OCI-LY1 (cell line): ENCODE data around the gene FOXL3.

Experiments
- H2AFZ ChIP-seq: fragments of 200-600 bp; sonication (generic), shearing (Covaris generic); 2 replicates; pipeline ENCODE4 v1.6.0; 2014; ENCODE audit warnings: antibody characterized with exemption, mild to moderate bottlenecking, low read length
- H3F3A ChIP-seq: fragments of 200-600 bp; sonication (generic), shearing (Covaris generic); 2 replicates; pipeline ENCODE4 v1.6.0; 2014; ENCODE audit warnings: mild to moderate bottlenecking, antibody characterized with exemption, low read length, moderate library complexity; ENCODE audit not compliant: insufficient read depth
- H3K27ac ChIP-seq: fragments of 200-600 bp; sonication (generic); 2 replicates; pipeline ENCODE4 v1.5.1; 2014; ENCODE audit warnings: low read length, mixed run types, mild to moderate bottlenecking, low read depth; ENCODE audit not compliant: poor library complexity, severe bottlenecking
- H3K27me3 ChIP-seq: fragments of 200-600 bp; sonication (generic); 2 replicates; pipeline ENCODE4 v1.6.0; 2014; ENCODE audit warnings: antibody characterized with exemption, mild to moderate bottlenecking, low read length, moderate library complexity; ENCODE audit not compliant: insufficient read depth
- H3K36me3 ChIP-seq: fragments of 200-600 bp; sonication (generic); 2 replicates; pipeline ENCODE4 v1.6.1; 2014; ENCODE audit warnings: mild to moderate bottlenecking, antibody characterized with exemption, low read length, moderate library complexity, mixed read lengths; ENCODE audit not compliant: insufficient read depth
- H3K4me1 ChIP-seq: fragments of 200-600 bp; sonication (generic); 2 replicates; pipeline ENCODE4 v1.5.1; 2014; ENCODE audit warnings: mild to moderate bottlenecking, low read length, moderate library complexity; ENCODE audit not compliant: insufficient read depth, severe bottlenecking
- H3K4me2 ChIP-seq: fragments of 200-600 bp; sonication (generic), shearing (Covaris generic); 2 replicates; pipeline ENCODE4 v1.6.1; 2014; ENCODE audit warnings: low read length
- H3K4me3 ChIP-seq: fragments of 200-600 bp; sonication (generic); 2 replicates; pipeline ENCODE4 v1.5.1; 2014; ENCODE audit warnings: low read length, low read depth, mild to moderate bottlenecking, mixed read lengths; ENCODE audit not compliant: poor library complexity, severe bottlenecking
- H3K79me2 ChIP-seq: fragments of 200-600 bp; shearing (Covaris generic); 2 replicates; pipeline ENCODE4 v1.6.1; 2016; ENCODE audit warnings: mixed run types, low read length, mixed read lengths; ENCODE audit not compliant: insufficient read depth
- H3K9ac ChIP-seq: fragments of 200-600 bp; sonication (generic), shearing (Covaris generic); 2 replicates; pipeline ENCODE4 v1.6.1; 2014; ENCODE audit warnings: mild to moderate bottlenecking, low read length, mixed read lengths
- H3K9me2 ChIP-seq: fragments of 200-600 bp; sonication (generic), shearing (Covaris generic); 2 replicates; pipeline ENCODE4 v1.6.1; 2014; ENCODE audit warnings: low read depth, mild to moderate bottlenecking, low read length, mixed read lengths
- H3K9me3 ChIP-seq: fragments of 200-600 bp; shearing (Covaris generic); 2 replicates; pipeline ENCODE4 v1.6.1; 2014; ENCODE audit warnings: low read length, mixed read lengths
- H4K20me1 ChIP-seq: fragments of 200-600 bp; sonication (generic), shearing (Covaris generic); 2 replicates; pipeline ENCODE4 v1.6.0; 2016; ENCODE audit warnings: mild to moderate bottlenecking, low read length; ENCODE audit not compliant: insufficient read depth
- CTCF ChIP-seq: fragments of 200-600 bp; sonication (generic), shearing (Covaris generic); IDR thresholded peaks from 2 replicates; pipeline ENCODE4 v1.5.1; 2017; ENCODE audit warnings: mild to moderate bottlenecking, antibody characterized with exemption, low read length, moderate library complexity, mixed read lengths
- EZH2 ChIP-seq: fragments of 200-600 bp; sonication (generic), shearing (Covaris generic); IDR thresholded peaks from 2 replicates; pipeline ENCODE4 v1.8.0; 2017; ENCODE audit warnings: borderline replicate concordance, mixed run types, mild to moderate bottlenecking, antibody characterized with exemption, low read length, moderate library complexity, mixed read lengths

The FOXL3 gene

GRCh38 chr7:309586-310228 is 19.7 kb downstream of the FOXL3 start:
- Histone ChIP-seq H3K36me3 (no peaks in the 10 kb centered on the region), H3F3A (no peaks in the 10 kb centered on the region), H3K4me3 (no peak overlapping the region), H2AFZ (no peak overlapping the region), H4K20me1 (no peaks in the 10 kb centered on the region), H3K4me2 (no peak overlapping the region), H3K9me2 (no peaks in the 10 kb centered on the region), H3K9me3 (no peaks in the 10 kb centered on the region), H3K27me3 (no peaks in the 10 kb centered on the region; the same call in none of the 2 replicates), H3K4me1 (no peaks in the 10 kb centered on the region), H3K27ac (no peak overlapping the region), H3K79me2 (no peaks in the 10 kb centered on the region), H3K9ac (no peak overlapping the region)
- TF ChIP-seq CTCF (no peak), EZH2 (no peak)

- Histone ChIP-seq H3F3A (no peaks in the 10 kb centered on the region), H3K27me3 (peaks cover 3% of the 10 kb centered on the region), H3K4me3 (no peak overlapping the region), H3K9me3 (no peaks in the 10 kb centered on the region), H3K36me3 (no peaks in the 10 kb centered on the region), H3K4me2 (no peak overlapping the region), H2AFZ (no peak overlapping the region), H3K9me2 (no peaks in the 10 kb centered on the region), H3K4me1 (no peaks in the 10 kb centered on the region), H3K79me2 (no peaks in the 10 kb centered on the region), H3K9ac (no peak overlapping the region), H3K27ac (no peak overlapping the region), H4K20me1 (no peaks in the 10 kb centered on the region)
- TF ChIP-seq CTCF (no peak), EZH2 (no peak)
Measured at GRCh38 chr7:311131-311680, 21.2 kb downstream of the FOXL3 start.

DNA sequence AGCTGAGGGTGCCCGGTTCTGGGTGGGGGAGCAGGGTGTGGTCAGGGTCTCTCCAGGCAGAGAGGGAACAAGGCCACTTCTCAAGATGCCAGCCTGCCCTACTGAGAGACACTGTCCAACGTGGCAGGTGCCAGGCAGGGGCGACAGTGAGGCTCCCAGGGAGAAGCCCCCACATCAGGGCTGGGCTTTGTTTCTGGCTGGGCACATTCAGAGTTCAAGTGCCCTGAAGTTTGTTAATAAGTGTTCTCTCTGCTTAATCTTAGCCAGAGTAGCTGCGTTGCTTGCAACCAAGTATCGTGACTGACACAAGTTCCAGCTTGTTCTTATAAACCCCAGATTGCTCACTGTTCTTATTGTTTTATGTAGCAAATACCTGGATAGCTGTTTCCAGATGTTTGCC is 21.8 kb downstream of the FOXL3 start:
- TF ChIP-seq EZH2, result no peak
- no peak for TF ChIP-seq CTCF
- Histone ChIP-seq H3K9me3 (no peaks in the 10 kb centered on the region), H3F3A (no peaks in the 10 kb centered on the region), H3K4me1 (no peaks in the 10 kb centered on the region), H3K27me3 (peaks cover 3% of the 10 kb centered on the region), H3K9me2 (no peaks in the 10 kb centered on the region), H3K9ac (no peak overlapping the region), H3K36me3 (no peaks in the 10 kb centered on the region), H3K27ac (no peak overlapping the region), H2AFZ (no peak overlapping the region), H3K4me2 (no peak overlapping the region), H4K20me1 (no peaks in the 10 kb centered on the region), H3K79me2 (no peaks in the 10 kb centered on the region), H3K4me3 (no peak overlapping the region)
